Activated T-helper 1 cell treated with Interleukin-2 at 50 U/mL for 16 hours (primary cell): ENCODE measurements around the gene ZCCHC14.
"Not testable (repeated sequence)": the region's sequence is repeated elsewhere in the genome, so short reads cannot be mapped to it uniquely, and the experiment has no call there.

Source experiments
- DNase-seq: peaks from one replicate; pipeline ENCODE4 v3.0.0-alpha.2; 2020; ENCODE audit warnings: low read depth

ZCCHC14 gene

GRCh38 chr16:87477209-87477981 is 15.4 kb downstream of the ZCCHC14 start:
- DNase-seq = not testable (repeated sequence)

- DNase-seq = no peak
Observed at GRCh38 chr16:87474566-87474996, 18.2 kb downstream of the ZCCHC14 start.

- no peak for DNase-seq
Observed at GRCh38 chr16:87474017-87474416, 18.8 kb downstream of the ZCCHC14 start.

- DNase-seq = no peak
Observed at GRCh38 chr16:87472935-87473334, 19.9 kb downstream of the ZCCHC14 start.

GRCh38 chr16:87472142-87472778 is 20.6 kb downstream of the ZCCHC14 start:
- no peak for DNase-seq

GRCh38 chr16:87471278-87472141 is 21.3 kb downstream of the ZCCHC14 start:
- DNase-seq = no peak

GRCh38 chr16:87470332-87470731 is 22.5 kb downstream of the ZCCHC14 start:
- DNase-seq = no peak

GRCh38 chr16:87469169-87469568 is 23.7 kb downstream of the ZCCHC14 start:
- no peak for DNase-seq

GRCh38 chr16:87468550-87468949 is 24.3 kb downstream of the ZCCHC14 start:
- no peak for DNase-seq

GRCh38 chr16:87466975-87467501 is 25.8 kb downstream of the ZCCHC14 start:
- DNase-seq = no peak

- no peak for DNase-seq
Observed at GRCh38 chr16:87465879-87466278, 26.9 kb downstream of the ZCCHC14 start.

- DNase-seq = no peak
Observed at GRCh38 chr16:87465306-87465705, 27.5 kb downstream of the ZCCHC14 start.

- DNase-seq = no peak
Observed at GRCh38 chr16:87464691-87465300, 28.0 kb downstream of the ZCCHC14 start.

GRCh38 chr16:87463722-87464690 is 28.8 kb downstream of the ZCCHC14 start:
- DNase-seq = no peak

GRCh38 chr16:87461466-87461991 is 31.3 kb downstream of the ZCCHC14 start:
- no peak for DNase-seq

- DNase-seq = no peak
Observed at GRCh38 chr16:87460936-87461335, 31.9 kb downstream of the ZCCHC14 start.

- DNase-seq = no peak
Observed at GRCh38 chr16:87459833-87460232, 33.0 kb downstream of the ZCCHC14 start.

GRCh38 chr16:87459027-87459426 is 33.8 kb downstream of the ZCCHC14 start:
- no peak for DNase-seq

GRCh38 chr16:87458424-87458915 is 34.4 kb downstream of the ZCCHC14 start:
- no peak for DNase-seq

- no peak for DNase-seq
Observed at GRCh38 chr16:87457709-87458423, 35.0 kb downstream of the ZCCHC14 start.
